NCI-H1417 (cell line): ENCODE data around the gene ST14.

Experiments
- DNase-seq, 3 experiments: peaks; one replicate each; lab custom pipeline; 2025; lab: John Stamatoyannopoulos, UW

The ST14 gene

DNA sequence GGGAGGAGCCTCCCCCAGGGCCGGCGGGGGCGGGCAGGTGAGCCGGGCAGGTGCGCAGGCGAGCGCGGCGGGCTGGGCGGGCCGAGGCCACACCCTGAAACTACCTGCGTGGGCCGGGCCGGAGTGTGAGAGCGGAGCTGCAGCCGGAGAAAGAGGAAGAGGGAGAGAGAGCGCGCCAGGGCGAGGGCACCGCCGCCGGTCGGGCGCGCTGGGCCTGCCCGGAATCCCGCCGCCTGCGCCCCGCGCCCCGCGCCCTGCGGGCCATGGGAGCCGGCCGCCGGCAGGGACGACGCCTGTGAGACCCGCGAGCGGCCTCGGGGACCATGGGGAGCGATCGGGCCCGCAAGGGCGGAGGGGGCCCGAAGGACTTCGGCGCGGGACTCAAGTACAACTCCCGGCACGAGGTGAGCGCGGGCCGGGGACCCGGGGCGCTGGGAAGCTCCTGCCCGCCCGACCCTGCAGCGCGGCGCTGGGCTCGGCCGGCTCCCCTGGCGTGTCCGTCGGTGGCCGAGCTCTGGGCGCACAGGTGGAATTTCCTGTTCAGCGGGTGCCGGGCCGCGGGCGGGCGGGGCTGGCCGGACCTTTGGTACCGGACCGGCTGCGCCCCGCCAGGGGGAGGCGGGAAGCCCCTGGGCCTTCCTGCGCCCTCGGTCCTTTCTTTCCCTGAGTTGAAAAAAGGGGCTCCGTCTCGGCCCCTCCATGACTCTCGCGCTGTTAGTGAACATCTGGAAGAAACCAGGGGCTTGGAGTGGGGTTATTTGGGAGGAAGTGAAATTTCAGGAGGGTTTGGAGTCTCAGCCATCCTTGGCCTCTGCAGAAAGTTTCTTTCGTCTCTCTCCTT lies at the start of gene ST14:
Gene ST14 (plus strand): TSS at position 126 of the 841 bp plus-strand sequence. CDS start 198 bp downstream, at position 324.
- peak; percentile 55 to 85 (median 70) for DNase-seq

DNA sequence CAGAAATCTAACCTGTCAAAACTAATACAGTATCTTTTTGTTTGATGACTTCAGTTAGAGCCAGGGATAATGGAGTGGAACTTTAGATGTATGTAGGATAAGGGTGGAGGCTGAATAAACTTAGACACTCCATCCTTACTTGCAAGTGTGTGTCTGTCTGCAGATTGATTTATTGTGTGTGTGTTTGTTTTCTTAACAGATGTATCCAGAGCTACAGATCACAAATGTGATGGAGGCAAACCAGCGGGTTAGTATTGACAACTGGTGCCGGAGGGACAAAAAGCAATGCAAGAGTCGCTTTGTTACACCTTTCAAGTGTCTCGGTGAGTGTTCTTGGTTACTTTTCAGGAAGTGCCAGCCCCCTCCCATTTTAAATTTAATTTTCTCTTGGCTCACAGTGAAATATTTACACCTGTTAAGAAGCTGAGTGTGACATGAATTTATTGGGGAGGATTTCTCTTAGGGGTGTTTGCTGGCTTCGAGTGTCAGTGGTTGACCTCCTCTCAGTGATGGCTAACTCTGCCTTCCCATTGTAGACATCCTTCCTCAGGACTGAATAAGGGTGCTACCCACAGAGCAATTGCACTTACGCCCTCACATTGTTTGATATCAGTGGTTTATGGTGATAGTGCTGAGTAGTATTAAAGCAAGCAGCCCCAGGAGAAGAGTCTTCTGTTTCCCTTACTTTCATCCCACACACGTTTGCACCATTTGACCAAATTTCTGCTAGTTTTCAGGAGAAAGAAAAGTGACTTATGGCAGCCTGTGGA lies 49.1 kb upstream of the ST14 start:
- DNase-seq: no peak

DNA sequence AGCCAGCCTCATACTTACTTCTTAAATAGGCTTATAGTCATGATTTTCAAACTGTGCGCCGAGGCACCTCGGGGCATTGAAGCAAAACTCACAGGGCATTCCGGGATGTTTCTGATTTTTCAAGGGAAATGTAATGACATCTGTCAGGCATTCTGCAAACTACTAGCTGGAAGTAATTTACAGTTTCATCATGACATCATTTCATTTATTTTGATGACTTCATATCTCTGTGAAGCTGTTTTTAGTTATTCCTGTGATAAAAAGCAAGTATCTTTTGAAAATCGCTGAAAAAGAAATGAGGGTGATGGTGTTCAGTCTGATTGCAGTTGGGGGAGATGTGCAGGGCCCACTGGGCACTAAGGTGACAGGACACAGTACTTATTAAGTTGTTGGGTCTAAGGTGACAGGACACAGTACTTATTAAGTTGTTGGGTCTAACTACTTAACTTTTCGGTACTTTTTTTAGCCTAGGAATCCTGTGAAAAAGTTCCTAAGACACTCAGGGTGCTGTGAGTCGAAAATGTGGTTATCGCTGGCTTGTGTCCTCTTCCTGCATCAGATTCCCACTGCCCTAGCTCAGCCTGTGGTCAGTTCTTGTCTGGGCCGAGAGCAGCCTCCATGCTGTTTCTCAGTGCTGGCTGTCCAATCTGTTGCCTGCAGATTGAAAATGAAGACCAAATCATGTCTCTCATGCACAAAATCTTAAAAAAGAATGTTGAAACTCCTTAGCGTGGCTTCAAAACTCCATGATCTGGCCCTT lies 47.3 kb upstream of the ST14 start:
- DNase-seq: no peak

DNA sequence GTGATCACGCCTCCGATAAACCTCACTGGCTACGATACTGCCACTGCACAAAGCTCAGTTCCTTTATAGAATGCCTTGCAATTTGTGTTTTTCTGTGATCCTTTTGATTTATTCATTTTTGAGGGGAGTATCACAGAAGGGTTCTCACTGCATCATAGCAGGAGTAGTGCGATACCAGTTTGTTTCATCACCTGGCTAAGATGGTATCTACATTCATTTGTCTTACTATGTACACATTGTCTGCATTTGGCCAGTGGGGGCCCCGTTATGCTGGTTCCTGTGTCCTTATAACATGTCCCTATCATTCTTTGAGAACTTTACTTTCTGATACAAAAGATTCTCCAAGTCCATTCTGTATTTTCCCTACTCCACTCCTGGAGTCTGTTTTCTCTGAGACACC lies 45.3 kb upstream of the ST14 start:
- no peak for DNase-seq

DNA sequence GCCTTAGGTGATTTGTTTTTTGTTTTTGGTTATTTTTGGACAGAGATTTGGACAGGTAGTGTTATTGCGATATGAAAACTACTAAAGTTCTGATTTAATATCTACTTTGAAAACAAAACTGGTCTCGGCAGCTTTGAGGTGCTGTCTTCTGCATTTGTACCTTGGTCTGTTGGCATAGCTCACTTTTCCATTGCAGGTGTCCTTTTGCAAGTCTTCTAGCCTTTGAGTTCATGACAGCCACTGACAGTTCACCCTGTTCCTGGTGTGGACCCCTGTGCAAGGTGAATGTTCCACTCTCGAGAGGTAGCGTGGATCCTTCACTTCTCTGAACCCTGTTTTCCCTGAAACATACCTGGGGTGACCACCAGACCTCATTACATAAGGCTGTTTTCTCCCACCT lies 44.9 kb upstream of the ST14 start:
- DNase-seq: no peak

DNA sequence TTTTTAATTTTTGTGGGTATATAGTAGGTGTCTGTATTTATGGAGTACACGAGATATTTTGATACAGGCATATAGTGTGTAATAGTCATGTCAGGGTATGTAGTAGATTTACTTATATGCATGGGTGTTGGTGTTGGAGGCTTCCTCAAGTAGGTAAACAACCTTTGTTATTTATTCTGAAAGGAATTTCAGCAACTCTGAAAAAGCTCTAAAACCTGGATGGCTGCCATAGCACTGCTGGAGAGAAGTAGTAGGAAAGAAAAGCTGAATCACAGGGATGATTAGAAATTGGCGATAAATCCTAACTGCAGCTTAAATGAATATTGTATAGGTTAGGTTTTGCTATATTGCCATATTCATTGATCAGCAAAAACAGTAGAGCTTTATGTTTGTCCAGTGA lies 44.4 kb upstream of the ST14 start:
- DNase-seq: peak in 1 of 3 experiments; percentile 22

DNA sequence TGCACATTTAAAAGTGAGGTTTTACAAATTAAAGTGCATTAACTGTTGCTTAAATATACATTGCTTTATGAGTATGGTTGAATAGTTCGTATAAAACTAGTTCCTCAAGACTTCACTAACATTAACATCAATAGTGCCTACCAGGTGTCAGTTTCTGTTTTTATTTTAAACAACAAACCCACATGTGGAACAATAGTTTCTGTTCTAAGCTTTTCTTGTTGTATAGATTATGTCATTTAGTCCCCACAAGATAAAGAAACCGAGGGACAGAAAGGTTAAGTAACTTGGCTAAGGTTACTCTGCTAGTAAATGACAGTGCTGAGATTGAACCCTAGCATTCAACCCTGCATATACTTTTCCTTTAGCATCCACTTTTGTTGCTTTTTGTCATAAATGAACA lies 41.4 kb upstream of the ST14 start:
- DNase-seq: no peak

DNA sequence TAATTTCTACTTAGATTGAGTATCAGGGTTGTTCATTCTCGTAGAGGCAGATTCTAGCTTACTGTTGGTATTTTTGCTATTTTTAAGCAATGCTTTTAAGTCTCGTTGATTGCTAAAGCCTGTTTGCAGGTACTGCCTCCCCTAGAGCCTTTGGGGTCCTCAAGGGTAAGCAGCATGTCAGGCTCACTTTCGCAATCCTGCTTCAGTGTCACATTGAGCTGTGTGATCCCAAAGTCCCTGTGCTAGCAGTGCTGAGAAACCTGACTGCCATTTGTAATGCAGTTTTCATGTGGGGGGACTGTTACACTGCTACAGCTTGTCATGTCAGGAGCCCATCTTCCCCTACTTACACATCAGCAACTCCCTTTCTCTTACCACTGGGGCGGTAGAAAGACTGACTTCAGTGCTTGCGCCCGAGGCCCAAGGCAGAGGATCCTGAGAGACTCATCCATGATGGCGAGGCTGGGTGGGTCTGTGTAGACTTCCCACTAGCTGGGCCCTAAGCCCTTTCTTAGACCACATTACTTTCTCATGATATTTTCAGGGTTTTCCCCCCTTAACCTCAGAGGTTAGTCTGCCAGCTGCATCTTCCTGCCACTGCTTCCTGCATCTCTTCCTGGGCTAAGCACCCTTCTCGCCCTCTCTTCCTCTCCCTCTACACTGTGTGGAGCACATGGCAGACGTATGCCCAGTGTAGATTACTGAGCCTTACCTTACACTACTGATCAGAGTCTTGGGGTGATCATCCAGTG lies 40.8 kb upstream of the ST14 start:
- no peak for DNase-seq

DNA sequence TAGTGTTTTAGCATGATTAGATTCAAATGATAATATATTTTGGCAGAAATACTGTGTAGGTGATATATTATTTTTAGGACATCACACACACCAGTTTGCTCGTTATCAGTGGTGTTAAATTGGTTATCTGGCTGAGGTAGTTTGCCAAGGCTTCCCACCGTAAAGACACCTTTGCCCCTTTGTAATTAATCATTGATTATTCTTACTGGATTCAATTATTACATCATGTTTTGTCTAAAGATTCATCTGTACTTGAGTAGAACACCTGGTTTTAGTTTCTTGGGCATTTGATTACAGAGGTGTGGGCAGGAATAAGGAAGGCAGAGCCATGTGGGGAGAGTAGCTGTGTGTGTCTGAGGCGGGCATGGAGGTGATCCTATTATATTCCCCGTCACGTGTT lies 39.5 kb upstream of the ST14 start:
- no peak for DNase-seq

DNA sequence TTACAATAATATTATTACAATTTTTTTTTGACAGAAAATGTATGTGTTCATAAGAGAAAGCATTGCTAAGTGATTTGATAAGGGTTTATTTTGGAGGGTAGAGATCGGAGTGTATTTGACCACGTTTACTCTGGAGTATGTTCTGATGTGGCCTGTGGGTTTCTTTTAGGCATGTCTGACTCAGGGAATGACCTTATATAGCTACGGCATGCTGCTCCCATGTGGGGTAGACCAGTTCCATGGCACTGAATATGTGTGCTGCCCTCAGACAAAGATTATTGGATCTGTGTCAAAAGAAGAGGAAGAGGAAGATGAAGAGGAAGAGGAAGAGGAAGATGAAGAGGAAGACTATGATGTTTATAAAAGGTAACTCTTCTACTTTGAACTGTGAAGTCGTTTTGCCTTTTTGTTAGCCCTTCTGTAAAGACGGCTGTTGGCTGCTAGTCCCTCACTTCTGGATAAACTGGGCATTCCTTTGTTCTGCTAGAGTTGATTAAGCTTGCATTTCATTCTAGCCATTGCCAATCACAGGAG lies 38.1 kb upstream of the ST14 start:
- no peak for DNase-seq

DNA sequence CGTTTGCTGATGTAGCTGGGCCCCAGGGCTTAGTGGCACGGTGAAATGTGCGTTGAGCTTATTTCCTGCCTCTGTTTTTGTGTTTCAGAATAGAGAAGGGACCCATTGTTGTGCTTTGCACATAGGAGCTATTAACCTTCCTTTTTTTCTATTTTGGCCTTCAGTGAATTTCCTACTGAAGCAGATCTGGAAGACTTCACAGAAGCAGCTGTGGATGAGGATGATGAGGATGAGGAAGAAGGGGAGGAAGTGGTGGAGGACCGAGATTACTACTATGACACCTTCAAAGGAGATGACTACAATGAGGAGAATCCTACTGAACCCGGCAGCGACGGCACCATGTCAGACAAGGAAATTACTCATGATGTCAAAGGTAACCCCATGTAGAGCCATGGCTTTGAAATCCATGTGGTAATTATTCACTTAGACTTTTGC lies 37.4 kb upstream of the ST14 start:
- no peak for DNase-seq

DNA sequence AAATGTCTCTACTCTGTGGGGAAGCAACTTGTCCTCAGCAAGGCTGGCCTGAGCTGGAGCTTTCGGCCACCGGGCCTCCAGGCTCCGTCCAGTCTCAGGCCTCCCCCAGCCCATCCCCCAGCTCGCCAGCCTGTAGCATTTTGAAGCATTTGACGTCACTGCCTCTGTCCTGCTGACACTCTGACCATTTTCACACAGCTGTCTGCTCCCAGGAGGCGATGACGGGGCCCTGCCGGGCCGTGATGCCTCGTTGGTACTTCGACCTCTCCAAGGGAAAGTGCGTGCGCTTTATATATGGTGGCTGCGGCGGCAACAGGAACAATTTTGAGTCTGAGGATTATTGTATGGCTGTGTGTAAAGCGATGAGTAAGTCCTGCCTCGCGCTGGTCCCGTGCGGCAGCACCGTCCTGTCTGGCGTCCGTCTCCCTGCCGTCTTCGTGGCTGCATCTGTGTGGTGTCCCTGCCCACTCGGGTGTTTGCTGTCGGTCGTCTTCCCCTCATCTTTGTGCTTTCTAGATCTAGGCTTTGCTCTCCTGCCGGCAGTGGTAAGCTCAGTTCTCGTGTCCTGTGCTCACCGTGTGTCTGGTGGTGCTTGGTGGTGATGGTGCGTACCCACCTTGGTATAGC lies 36.1 kb upstream of the ST14 start:
- DNase-seq: no peak

DNA sequence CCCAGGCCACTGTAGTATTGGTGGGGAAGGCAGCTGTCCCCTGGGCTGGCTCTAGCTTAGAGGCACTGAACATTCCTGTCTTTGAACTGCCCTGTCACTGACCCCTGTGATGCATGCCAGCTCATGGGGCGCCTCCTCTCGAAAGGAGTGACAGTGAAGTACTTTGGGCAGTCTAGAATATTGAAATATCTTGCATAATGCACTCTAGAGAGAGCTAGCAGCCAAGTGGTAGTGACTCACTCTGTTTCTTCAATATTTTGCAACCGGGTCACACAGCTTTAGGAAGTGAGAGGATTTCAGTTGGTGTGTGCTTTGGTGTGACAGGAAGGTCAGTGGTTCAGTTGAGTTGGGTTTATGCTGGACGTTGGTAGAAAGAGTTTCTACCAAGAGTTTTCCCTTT lies 35.5 kb upstream of the ST14 start:
- DNase-seq: no peak

DNA sequence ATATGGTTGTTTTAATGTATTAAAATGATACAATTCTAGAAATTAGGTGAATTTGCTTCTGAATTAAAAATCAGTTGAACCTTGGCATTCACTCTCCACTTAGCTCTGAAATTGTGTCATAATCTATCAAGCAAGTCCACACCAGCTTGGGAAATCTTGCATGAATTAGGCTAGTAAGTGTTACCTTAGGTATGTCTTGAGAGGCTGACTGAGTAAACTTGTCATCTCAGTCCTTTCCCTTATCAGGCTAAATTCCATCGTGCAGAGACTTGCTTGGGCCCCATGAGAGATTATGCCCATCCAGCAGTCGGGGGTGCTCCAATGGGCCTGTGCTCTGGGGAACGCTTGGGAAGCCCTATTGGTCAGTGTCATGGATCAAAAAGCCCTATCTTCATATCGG lies 33.9 kb upstream of the ST14 start:
- no peak for DNase-seq

DNA sequence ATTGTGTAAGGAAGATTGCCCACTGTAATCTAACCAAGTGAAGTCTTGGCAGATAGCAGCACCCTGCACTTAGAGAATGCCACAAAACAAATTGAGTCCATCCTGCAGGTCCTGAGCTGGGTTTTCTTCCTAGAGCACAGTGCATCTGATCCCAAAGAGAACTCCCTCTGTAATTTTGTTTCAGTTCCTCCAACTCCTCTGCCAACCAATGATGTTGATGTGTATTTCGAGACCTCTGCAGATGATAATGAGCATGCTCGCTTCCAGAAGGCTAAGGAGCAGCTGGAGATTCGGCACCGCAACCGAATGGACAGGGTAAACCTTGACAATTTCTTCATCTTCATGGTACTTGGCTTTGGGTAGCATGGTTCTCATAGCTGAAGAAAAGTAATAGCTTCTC lies 33.1 kb upstream of the ST14 start:
- DNase-seq: no peak

DNA sequence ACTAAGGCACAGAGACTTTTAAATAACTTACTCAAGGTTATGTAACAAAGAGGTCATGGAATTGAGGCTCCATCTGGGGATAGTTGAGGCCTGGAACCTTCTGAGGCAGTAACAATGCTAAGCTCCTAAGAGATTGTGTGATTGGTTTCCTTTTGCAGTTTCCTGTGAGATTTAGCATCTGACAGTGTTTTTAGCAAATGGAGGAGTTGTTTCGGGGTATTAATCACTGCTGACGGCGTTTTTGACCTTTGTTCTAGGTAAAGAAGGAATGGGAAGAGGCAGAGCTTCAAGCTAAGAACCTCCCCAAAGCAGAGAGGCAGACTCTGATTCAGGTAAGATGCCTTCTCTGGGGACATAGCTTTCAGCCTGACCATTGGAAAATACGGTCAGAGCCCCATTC lies 32.1 kb upstream of the ST14 start:
- DNase-seq: no peak

DNA sequence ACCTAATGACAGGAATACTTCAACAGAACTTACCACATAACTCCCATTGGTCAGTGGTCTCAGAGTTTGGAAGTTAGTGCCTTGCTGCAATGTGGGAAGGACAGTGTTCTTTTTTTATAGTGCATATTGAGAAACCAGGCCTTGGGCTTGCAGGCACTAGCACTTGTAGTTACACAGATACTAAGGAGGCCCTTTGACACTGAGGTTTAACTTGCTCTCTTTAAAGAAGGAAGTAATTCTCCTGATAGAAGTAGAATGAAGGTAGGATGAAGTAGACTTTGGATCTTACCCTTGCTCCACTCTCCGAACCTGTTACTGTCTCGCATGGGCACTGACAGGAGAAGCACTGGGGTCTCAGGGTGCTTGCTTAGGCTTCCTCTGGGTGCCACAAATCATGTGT lies 31.0 kb upstream of the ST14 start:
- no peak for DNase-seq

DNA sequence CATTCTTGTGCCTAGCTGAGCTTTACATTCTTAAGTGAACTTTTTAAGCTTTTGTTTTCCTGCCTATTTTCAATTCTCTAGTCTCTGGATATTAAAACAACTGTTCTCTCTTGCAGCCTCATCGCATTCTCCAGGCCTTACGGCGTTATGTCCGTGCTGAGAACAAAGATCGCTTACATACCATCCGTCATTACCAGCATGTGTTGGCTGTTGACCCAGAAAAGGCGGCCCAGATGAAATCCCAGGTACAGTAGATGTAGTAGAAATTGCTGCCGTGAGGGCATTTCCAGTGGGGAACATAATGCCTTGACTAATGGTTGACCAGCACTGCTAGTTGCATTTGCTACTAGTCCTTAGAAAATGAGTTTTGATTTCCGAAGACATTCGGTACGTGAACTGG lies 29.7 kb upstream of the ST14 start:
- DNase-seq: no peak

DNA sequence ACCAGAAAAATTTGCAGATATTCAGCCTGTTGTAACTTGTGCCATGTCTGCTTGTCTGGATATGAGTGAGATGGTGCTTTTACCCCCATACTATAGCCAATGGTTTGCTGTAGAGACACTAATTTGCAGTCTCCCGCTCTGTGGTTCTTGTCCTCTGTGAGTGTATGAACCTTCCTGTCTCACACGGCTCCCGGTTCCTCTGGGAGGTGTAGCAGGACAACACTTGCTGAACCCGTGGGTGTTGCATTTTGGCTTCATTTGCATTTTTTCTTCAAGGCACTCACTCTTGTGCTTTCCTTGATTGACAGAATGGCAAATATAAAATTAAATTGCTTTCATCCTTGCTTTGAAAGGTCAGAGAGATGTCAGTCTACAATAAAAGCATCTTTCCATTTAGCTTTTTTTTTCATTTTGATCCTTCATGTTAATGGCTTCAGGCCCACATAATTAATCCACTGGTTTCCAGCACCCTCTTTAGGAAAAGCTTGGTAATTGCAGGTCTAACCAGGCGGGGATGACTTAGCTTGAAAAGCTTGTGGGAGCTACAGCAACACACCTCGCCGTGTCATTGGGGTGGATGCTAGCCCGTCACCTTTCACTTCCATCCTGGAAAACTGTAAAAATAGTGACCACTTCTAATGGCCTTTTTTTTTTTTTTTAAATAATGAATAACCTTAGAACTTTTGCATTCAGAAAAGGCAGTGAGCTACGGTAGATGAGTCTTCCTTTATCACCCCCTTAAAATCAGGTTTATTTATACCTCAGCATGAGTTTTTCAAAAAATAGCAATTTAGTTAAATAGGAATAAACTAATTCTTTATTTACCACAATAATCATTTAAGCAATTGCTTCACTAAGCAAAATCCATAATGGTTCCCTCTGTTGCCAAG lies 27.4 kb upstream of the ST14 start:
- DNase-seq: peak; percentile 49 to 76 (median 75)

DNA sequence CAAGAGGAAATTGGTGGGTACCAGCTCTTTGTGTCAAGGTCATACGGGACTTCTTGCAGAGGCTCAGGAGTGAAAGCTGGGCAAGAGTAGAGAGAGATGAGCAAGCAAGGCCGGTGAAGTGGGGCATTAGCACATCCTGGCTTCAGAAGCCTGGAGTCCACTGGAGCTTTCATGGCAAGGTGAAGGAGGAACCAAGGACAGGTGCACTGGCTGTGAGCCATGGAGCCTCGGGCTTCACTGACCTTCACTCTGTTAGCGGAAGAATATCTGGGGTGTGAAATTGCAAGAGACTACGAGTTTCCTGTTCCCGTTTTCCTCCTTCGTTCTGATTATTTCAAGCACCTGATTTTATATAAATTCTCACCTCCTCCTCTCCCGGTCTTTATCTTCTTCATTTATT lies 25.9 kb upstream of the ST14 start:
- no peak for DNase-seq
